Left ventricle myocardium inferior (tissue), 1 donor: ENCODE measurements around the gene KCTD17. TPM values are rescaled to one million over a fixed set of nuclear protein-coding genes. Genes with fewer than 3 reads are reported as not detected.

Experiments
- DNase-seq: peaks from one replicate; pipeline ENCODE4 v3.0.0-alpha.2; 2020
- H3K27ac ChIP-seq: fragments of 200-600 bp; replicated peaks from 2 replicates; pipeline ENCODE4 v1.8.0; 2021
- H3K27me3 ChIP-seq: fragments of 200-600 bp; 2 replicates; pipeline ENCODE4 v1.8.0; 2021; ENCODE audit warnings: low read depth
- H3K36me3 ChIP-seq: fragments of 200-600 bp; 2 replicates; pipeline ENCODE4 v1.8.0; 2021
- H3K4me1 ChIP-seq: fragments of 200-600 bp; 2 replicates; pipeline ENCODE4 v1.8.0; 2021
- H3K4me3 ChIP-seq: fragments of 200-600 bp; 2 replicates; pipeline ENCODE4 v1.8.0; 2021; ENCODE audit warnings: mild to moderate bottlenecking, moderate library complexity
- H3K9me3 ChIP-seq: fragments of 200-600 bp; replicated peaks from 2 replicates; pipeline ENCODE4 v1.8.0; 2021
- intact Hi-C: fragments of 100-400 bp; cut with micrococcal nuclease; formaldehyde crosslinking; loops from one replicate; pipeline ENCODE4 v1.11.0; 2022
- total RNA-seq: library from RNA; stranded (reverse); fragmentation: NEBNext Ultra II Directional; extraction: Animal tissue kit (Norgen Biotek cat#: 25700); gene quantifications from one replicate; pipeline ENCODE4 v1.2.1, GENCODE V29; 2021
- TF ChIP-seq, protein P1 (sequence below): fragments of 200-600 bp; IDR thresholded peaks from 2 replicates; pipeline ENCODE4 v1.8.0; 2021; ENCODE audit warnings: antibody characterized with exemption, mild to moderate bottlenecking, borderline replicate concordance
- donor health status: DM: no; HTN: yes; CAD: no; lungs with severe emphysema.

KCTD17 gene
- total RNA-seq, 1 donor from 2014 or later = 14.3 TPM

DNA sequence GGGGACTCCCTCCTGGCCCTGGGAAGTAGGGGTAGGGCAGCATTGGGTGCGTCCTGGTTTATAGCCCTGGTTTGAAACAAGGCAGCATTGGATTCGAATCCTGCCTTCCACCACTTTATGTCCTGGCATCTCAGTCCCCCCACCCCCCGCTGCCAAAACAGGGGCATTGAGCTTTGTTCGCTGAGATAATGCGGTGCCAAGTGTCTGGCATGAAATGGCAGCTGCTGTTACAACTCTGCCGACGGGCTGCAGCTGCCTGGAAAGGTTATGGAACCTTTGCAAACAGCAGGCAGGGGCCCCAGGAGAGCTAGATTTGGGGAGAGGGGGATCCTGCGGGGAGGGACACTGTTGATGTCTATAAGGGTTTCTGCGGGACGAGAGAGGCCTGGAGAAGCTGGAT, 34.2 kb upstream of the KCTD17 start:
- Histone ChIP-seq H3K4me1 (peaks cover 85% of the 10 kb centered on the region), H3K4me3 (peak overlapping the region; percentile 98), H3K36me3 (peaks cover 3% of the 10 kb centered on the region), H3K9me3 (no peaks in the 10 kb centered on the region), H3K27me3 (no peaks in the 10 kb centered on the region), H3K27ac (peak overlapping the region; percentile 99)
- no peak for DNase-seq
- intact Hi-C loops = no loop called here
- TF ChIP-seq, protein P1, sequence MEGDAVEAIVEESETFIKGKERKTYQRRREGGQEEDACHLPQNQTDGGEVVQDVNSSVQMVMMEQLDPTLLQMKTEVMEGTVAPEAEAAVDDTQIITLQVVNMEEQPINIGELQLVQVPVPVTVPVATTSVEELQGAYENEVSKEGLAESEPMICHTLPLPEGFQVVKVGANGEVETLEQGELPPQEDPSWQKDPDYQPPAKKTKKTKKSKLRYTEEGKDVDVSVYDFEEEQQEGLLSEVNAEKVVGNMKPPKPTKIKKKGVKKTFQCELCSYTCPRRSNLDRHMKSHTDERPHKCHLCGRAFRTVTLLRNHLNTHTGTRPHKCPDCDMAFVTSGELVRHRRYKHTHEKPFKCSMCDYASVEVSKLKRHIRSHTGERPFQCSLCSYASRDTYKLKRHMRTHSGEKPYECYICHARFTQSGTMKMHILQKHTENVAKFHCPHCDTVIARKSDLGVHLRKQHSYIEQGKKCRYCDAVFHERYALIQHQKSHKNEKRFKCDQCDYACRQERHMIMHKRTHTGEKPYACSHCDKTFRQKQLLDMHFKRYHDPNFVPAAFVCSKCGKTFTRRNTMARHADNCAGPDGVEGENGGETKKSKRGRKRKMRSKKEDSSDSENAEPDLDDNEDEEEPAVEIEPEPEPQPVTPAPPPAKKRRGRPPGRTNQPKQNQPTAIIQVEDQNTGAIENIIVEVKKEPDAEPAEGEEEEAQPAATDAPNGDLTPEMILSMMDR = no peak

DNA sequence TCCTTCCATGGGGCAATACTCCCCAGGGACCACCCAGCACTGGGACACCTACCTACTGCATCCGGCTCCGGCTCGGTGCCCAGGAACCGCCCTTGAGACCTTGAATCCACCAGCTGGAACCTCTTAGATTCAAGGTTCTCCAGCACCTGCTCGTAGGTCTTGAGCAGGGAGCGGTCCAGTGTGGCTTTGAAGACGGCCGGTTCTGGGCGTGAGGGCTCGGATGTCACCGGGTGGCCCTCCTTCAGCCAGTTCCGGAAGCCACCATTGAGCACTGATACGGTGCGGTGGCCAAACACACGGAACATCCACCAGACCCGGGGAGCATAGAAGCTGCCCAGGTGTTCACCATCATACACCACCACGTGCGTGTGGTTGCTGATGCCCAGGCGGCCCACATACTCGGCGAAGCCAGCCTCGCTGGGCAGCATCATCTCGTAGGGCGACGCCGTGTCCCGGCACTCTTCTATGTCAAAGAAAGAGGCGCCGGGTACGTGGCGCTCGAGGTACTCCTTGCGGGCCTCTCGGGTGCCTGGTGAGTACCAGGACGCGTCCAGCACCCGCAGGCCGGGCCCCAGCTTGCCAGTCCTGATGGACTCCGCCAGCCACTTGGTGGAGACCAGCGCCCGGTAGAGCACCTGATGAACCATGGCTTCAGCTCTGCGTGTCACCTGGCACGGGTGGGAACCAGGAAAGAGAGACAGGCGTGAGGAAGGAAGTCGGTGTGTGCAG, 33.3 kb upstream of the KCTD17 start:
- H3K27ac ChIP-seq = peak overlapping the region; percentile 99
- H3K4me3 ChIP-seq = peak overlapping the region; percentile 98
- TF ChIP-seq, protein P1 = no peak
- no peak for DNase-seq
- peaks cover 85% of the 10 kb centered on the region for H3K4me1 ChIP-seq
- H3K36me3 ChIP-seq = peaks cover 3% of the 10 kb centered on the region
- H3K27me3 ChIP-seq = no peaks in the 10 kb centered on the region
- intact Hi-C loops = no loop called here
- no peaks in the 10 kb centered on the region for H3K9me3 ChIP-seq

- peaks cover 91% of the 10 kb centered on the region for H3K4me1 ChIP-seq
- intact Hi-C loops = no loop called here
- H3K36me3 ChIP-seq = peaks cover 3% of the 10 kb centered on the region
Measured at GRCh38 chr22:37018815-37019308, 32.7 kb upstream of the KCTD17 start.

DNA sequence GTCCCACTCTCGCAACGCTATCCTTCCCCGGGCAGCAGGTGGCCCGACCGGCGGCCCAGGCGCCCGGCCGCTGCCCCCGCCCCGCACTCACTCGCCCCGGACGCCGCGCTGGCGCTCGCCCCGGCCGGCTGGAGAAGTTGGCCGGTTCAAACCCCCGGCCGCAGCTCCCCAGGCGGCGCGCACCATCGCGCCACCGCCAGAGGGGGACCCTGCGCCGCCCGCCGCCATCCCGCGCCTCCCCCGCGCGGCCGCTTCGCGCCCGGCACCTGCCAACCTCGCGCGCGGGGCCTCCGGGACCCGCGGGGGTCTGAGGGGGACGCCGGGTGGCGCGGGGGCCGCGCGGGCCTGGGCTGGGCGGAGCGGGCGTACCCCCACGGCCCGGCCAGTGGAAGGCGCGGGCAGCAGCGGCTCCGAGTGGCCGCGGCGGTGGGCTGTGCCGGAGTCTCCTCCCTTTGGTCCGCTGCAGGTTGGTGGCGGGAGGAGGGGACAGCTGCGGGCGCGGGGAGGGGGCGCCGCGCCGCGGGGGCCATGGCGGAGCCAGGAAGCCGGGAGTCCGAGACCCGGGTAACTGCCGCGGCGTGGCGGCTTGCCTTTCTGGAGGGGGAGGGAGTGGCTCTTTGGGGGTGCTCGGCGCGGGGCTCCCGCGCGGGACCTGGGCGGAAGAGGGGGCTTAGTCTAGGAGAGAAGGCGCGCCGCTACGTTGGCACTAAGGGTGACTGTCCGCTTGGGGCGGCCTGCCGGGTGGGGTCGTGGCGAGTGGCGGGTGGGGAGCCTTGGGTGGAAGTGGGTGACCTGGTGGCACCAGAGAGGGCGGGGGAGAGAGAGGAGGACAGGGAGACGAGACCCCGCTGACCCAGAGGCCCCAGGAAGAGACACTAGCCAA, 32.0 kb upstream of the KCTD17 start, which contains the start of the genes MPST and TST:
Gene MPST, plus strand, starts transcription at position 434 of the 883 bp plus-strand sequence. Its CDS starts 95 bp downstream, at position 529.
Gene TST, minus strand, starts transcription at position 139 of the 883 bp plus-strand sequence. CDS start 715 bp downstream, outside the sequence.
- peak; percentile 83 for DNase-seq
- TF ChIP-seq, protein P1 = peak; percentile 33
- Histone ChIP-seq H3K36me3 (peaks cover 6% of the 10 kb centered on the region), H3K27ac (peak within 1 kb of the TSS; percentile 99), H3K4me1 (peaks cover 92% of the 10 kb centered on the region), H3K27me3 (no peaks in the 10 kb centered on the region), H3K4me3 (peak within 1 kb of the TSS; percentile 98), H3K9me3 (no peaks in the 10 kb centered on the region)
- intact Hi-C loops = no loop called here

More at GRCh38 chr22:37018815-37019308, 32.7 kb upstream of the KCTD17 start:
- DNase-seq = peak; percentile 74
- TF ChIP-seq, protein P1 = no peak
- peak overlapping the region; percentile 99 for H3K27ac ChIP-seq
- H3K27me3 ChIP-seq = no peaks in the 10 kb centered on the region
- H3K4me3 ChIP-seq = peak overlapping the region; percentile 98
- no peaks in the 10 kb centered on the region for H3K9me3 ChIP-seq

- TF ChIP-seq, protein P1 = no peak
- H3K4me1 ChIP-seq = peaks cover 92% of the 10 kb centered on the region
Measured at GRCh38 chr22:37020192-37020479, 31.4 kb upstream of the KCTD17 start.

More at GRCh38 chr22:37020192-37020479, 31.4 kb upstream of the KCTD17 start:
- no peak for DNase-seq
- peak overlapping the region; percentile 99 for H3K27ac ChIP-seq
- intact Hi-C loops = no loop called here
- no peaks in the 10 kb centered on the region for H3K9me3 ChIP-seq
- H3K4me3 ChIP-seq = peak overlapping the region; percentile 98
- H3K36me3 ChIP-seq = peaks cover 12% of the 10 kb centered on the region
- H3K27me3 ChIP-seq = no peaks in the 10 kb centered on the region
